Smooth muscle cell (in vitro differentiated cells): ENCODE results near the gene EXOC3. TPM values are rescaled to one million over a fixed set of nuclear protein-coding genes. Genes with fewer than 3 reads are reported as not detected.

Experiments
- DNase-seq: peaks from one replicate; lab custom pipeline; 2025; ENCODE audit not compliant: unreplicated experiment; lab: John Stamatoyannopoulos, UW
- H2AFZ ChIP-seq: fragments of 200-600 bp; sonication (generic); 2 replicates; pipeline ENCODE4 v1.6.0; 2016; ENCODE audit warnings: antibody characterized with exemption, low read depth, mild to moderate bottlenecking
- H3F3A ChIP-seq: fragments of 200-600 bp; sonication (generic); 2 replicates; pipeline ENCODE4 v1.6.0; 2017; ENCODE audit warnings: antibody characterized with exemption, low read depth
- H3K27ac ChIP-seq: fragments of 200-600 bp; sonication (generic); 2 replicates; pipeline ENCODE4 v1.5.1; 2016; ENCODE audit warnings: low read depth, mild to moderate bottlenecking
- H3K27me3 ChIP-seq: fragments of 200-600 bp; sonication (generic); 2 replicates; pipeline ENCODE4 v1.6.1; 2016; ENCODE audit warnings: low read depth, mild to moderate bottlenecking
- H3K36me3 ChIP-seq: fragments of 200-600 bp; sonication (generic); 2 replicates; pipeline ENCODE4 v1.5.1; 2016; ENCODE audit warnings: low read depth
- H3K4me1 ChIP-seq: fragments of 200-600 bp; sonication (generic); 2 replicates; pipeline ENCODE4 v1.5.1; 2016; ENCODE audit warnings: low read depth
- H3K4me2 ChIP-seq: fragments of 200-600 bp; sonication (generic); 2 replicates; pipeline ENCODE4 v1.6.0; 2016; ENCODE audit warnings: mild to moderate bottlenecking
- H3K4me3 ChIP-seq: fragments of 200-600 bp; sonication (generic); 2 replicates; pipeline ENCODE4 v1.5.1; 2016; ENCODE audit warnings: mild to moderate bottlenecking
- H3K79me2 ChIP-seq: fragments of 200-600 bp; sonication (generic); 2 replicates; pipeline ENCODE4 v1.6.0; 2016; ENCODE audit warnings: low read depth, mild to moderate bottlenecking
- H3K9ac ChIP-seq: fragments of 200-600 bp; sonication (generic); 2 replicates; pipeline ENCODE4 v1.6.0; 2016; ENCODE audit warnings: low read depth
- H3K9me3 ChIP-seq: fragments of 200-600 bp; sonication (generic); replicated peaks from 2 replicates; pipeline ENCODE4 v1.5.1; 2016; ENCODE audit warnings: low read depth
- H4K20me1 ChIP-seq: fragments of 200-600 bp; sonication (generic); 2 replicates; pipeline ENCODE4 v1.6.0; 2016; ENCODE audit warnings: low read depth
- CTCF ChIP-seq: fragments of 200-600 bp; sonication (generic); IDR thresholded peaks from 2 replicates; pipeline ENCODE4 v1.5.1; 2017; ENCODE audit warnings: borderline replicate concordance, mild to moderate bottlenecking, antibody characterized with exemption; ENCODE audit not compliant: insufficient read depth, poor library complexity, severe bottlenecking
- WGBS: methylation state at CpG from one replicate; pipeline ENCODE4 v1.1.7; 2016; ENCODE audit warnings: low lambda C conversion rate; 5-methylcytosine and 5-hydroxymethylcytosine counted together
- polyA plus RNA-seq: library from polyadenylated mRNA; unstranded; fragments of >200 nt; fragmentation: Nextera tagmentation; extraction: Ambion mirVana; gene quantifications from 2 replicates; pipeline ENCODE4 v1.2.1, GENCODE V29; 2016
- total RNA-seq: library from RNA; depleted of rRNA; stranded (reverse); fragments of >200 nt; gene quantifications from 2 replicates; pipeline ENCODE4 v1.2.3, GENCODE V29; 2014

The EXOC3 gene
- total and polyA plus RNA-seq, 2 experiments from 2014 or later = 23.6 to 30.5 TPM

- Histone ChIP-seq H3K9ac (peak overlapping the region; percentile 89), H3K79me2 (peaks cover 35% of the 10 kb centered on the region), H3K36me3 (peaks cover 4% of the 10 kb centered on the region), H4K20me1 (peaks cover 9% of the 10 kb centered on the region), H2AFZ (no peak overlapping the region), H3K27me3 (no peaks in the 10 kb centered on the region), H3K4me2 (peak overlapping the region; percentile 100), H3K4me1 (peaks cover 14% of the 10 kb centered on the region), H3K9me3 (no peaks in the 10 kb centered on the region), H3K4me3 (peak overlapping the region; percentile 97), H3K27ac (no peak overlapping the region), H3F3A (peaks cover 3% of the 10 kb centered on the region)
- no peak for TF ChIP-seq CTCF
- DNase-seq = no peak
- 94% methylated on average over 8 of the region's 8 CpGs for WGBS
These were observed 1.2 kb downstream of the EXOC3 start for GRCh38 chr5:444226-444625.

GRCh38 chr5:445591-445990 is 2.6 kb downstream of the EXOC3 start:
- Histone ChIP-seq H3K4me2 (no peak overlapping the region), H2AFZ (no peak overlapping the region), H3K79me2 (peaks cover 47% of the 10 kb centered on the region), H3K9ac (no peak overlapping the region), H3F3A (peaks cover 3% of the 10 kb centered on the region), H3K36me3 (peaks cover 13% of the 10 kb centered on the region), H3K9me3 (no peaks in the 10 kb centered on the region), H3K4me3 (no peak overlapping the region), H3K27me3 (no peaks in the 10 kb centered on the region), H4K20me1 (peaks cover 9% of the 10 kb centered on the region), H3K4me1 (peaks cover 14% of the 10 kb centered on the region), H3K27ac (no peak overlapping the region)
- 94% methylated on average over 10 of the region's 10 CpGs for WGBS
- no peak for TF ChIP-seq CTCF
- no peak for DNase-seq

- no peak overlapping the region for H3K27ac ChIP-seq
- H3K79me2 ChIP-seq = peaks cover 50% of the 10 kb centered on the region
- no peak for DNase-seq
- no peak for TF ChIP-seq CTCF
- no peak overlapping the region for H3K4me3 ChIP-seq
- H3K4me1 ChIP-seq = peaks cover 14% of the 10 kb centered on the region
- H2AFZ ChIP-seq = no peak overlapping the region
- H3K9me3 ChIP-seq = no peaks in the 10 kb centered on the region
- no peak overlapping the region for H3K4me2 ChIP-seq
- peaks cover 16% of the 10 kb centered on the region for H3K36me3 ChIP-seq
- H4K20me1 ChIP-seq = peaks cover 9% of the 10 kb centered on the region
- 92% methylated on average over 19 of the region's 19 CpGs for WGBS
- no peaks in the 10 kb centered on the region for H3F3A ChIP-seq
- H3K9ac ChIP-seq = no peak overlapping the region
- no peaks in the 10 kb centered on the region for H3K27me3 ChIP-seq
These were observed 3.3 kb downstream of the EXOC3 start for GRCh38 chr5:446066-446882.

- peaks cover 12% of the 10 kb centered on the region for H3K4me1 ChIP-seq
- H3K4me3 ChIP-seq = no peak overlapping the region
- TF ChIP-seq CTCF = peak; percentile 59
- H3K27ac ChIP-seq = no peak overlapping the region
- no peak overlapping the region for H2AFZ ChIP-seq
- H3F3A ChIP-seq = no peaks in the 10 kb centered on the region
- no peaks in the 10 kb centered on the region for H3K27me3 ChIP-seq
- DNase-seq = no peak
- WGBS = 76% methylated on average over 7 of the region's 7 CpGs
- H3K36me3 ChIP-seq = peaks cover 20% of the 10 kb centered on the region
- H3K79me2 ChIP-seq = peaks cover 46% of the 10 kb centered on the region
- H3K9ac ChIP-seq = no peak overlapping the region
- H3K4me2 ChIP-seq = no peak overlapping the region
- peaks cover 9% of the 10 kb centered on the region for H4K20me1 ChIP-seq
- no peaks in the 10 kb centered on the region for H3K9me3 ChIP-seq
These were observed 3.9 kb downstream of the EXOC3 start for GRCh38 chr5:446883-447263.
